GM12878 (cell line): ENCODE measurements around the gene RNF166. TPM values are rescaled to one million over a fixed set of nuclear protein-coding genes. Genes with fewer than 3 reads are reported as not detected.

Experiments used
- ATAC-seq: fragments of 200-7000 bp; cut with Tn5 transposase; 3 replicates; pipeline ENCODE4 v1.9.1; 2020; ENCODE audit warnings: mild to moderate bottlenecking, moderate library complexity
- BruUV-seq: library from RNA; stranded (reverse); fragments of 400-500 nt; replicated peaks from 2 replicates; lab custom pipeline; 2021; lab: Mats Ljungman, UMichigan
- CTCF ChIA-PET: fragments of 300-600 bp; sonication (Branson Sonifier 250); formaldehyde crosslinking; extraction: SDS; loops from one replicate; lab custom pipeline; 2021; ENCODE audit warnings: inconsistent platforms; lab: Yijun Ruan, JAX
- POLR2A ChIA-PET: fragments of 350-600 bp; formaldehyde crosslinking; extraction: SDS; loops from one replicate; lab custom pipeline; 2021; ENCODE audit warnings: inconsistent platforms; lab: Charles Lee
- RAD21 ChIA-PET: fragments of 300-600 bp; sonication (Branson Sonifier 250); formaldehyde crosslinking; loops from one replicate; lab custom pipeline; 2023; ENCODE audit warnings: antibody characterized with exemption; ENCODE audit not compliant: unreplicated experiment; lab: Charles Lee
- SMC1A ChIA-PET: fragments of 300-600 bp; sonication (Branson Sonifier 250); formaldehyde crosslinking; loops from one replicate; lab custom pipeline; 2023; ENCODE audit not compliant: unreplicated experiment, uncharacterized antibody; lab: Charles Lee
- DNase-seq: peaks from one replicate; pipeline ENCODE4 v3.0.0-alpha.2; 2011; ENCODE audit warnings: low read depth, low spot score
- FAIRE-seq: peaks from 3 replicates; lab custom pipeline; 2011; peaks lifted over from hg19 to GRCh38; lab: Jason Lieb, UNC
- H2AFZ ChIP-seq: 2 replicates; pipeline ENCODE4 v1.6.0; 2011; ENCODE audit warnings: low read depth, low read length, control low read depth; ENCODE audit not compliant: control insufficient read depth
- H3K27ac ChIP-seq: 2 replicates; pipeline ENCODE4 v1.5.1; 2011; ENCODE audit warnings: control low read depth; ENCODE audit not compliant: control insufficient read depth, insufficient read depth
- H3K27me3 ChIP-seq, 2 experiments: replicated peaks in 1 of 2; 2 replicates each; pipeline versions ENCODE4 v1.6.0 to v1.6.1; 2011; ENCODE audit warnings: low read length in 1 of 2; ENCODE audit not compliant: control insufficient read depth in 2 of 2, insufficient read depth in 2 of 2
- H3K36me3 ChIP-seq, 2 experiments: 2 replicates each; pipeline ENCODE4 v1.5.1; 2011; ENCODE audit warnings: low read length in 1 of 2; ENCODE audit not compliant: control insufficient read depth in 2 of 2, insufficient read depth in 2 of 2
- H3K4me1 ChIP-seq: 2 replicates; pipeline ENCODE4 v1.6.1; 2011; ENCODE audit warnings: mild to moderate bottlenecking, low read length, moderate library complexity, mixed read lengths; ENCODE audit not compliant: control insufficient read depth, insufficient read depth
- H3K4me2 ChIP-seq: 2 replicates; pipeline ENCODE4 v1.6.0; 2011; ENCODE audit warnings: control low read depth; ENCODE audit not compliant: control insufficient read depth, insufficient read depth
- H3K4me3 ChIP-seq: fragments of 200-600 bp; sonication (generic); 2 replicates; pipeline ENCODE4 v1.5.1; 2016
- H3K79me2 ChIP-seq: 2 replicates; pipeline ENCODE4 v1.6.0; 2011; ENCODE audit warnings: low read length; ENCODE audit not compliant: control insufficient read depth, insufficient read depth
- H3K9ac ChIP-seq: 2 replicates; pipeline ENCODE4 v1.8.0; 2011; ENCODE audit warnings: low read length, control low read depth, mixed read lengths; ENCODE audit not compliant: control insufficient read depth, insufficient read depth
- H3K9me3 ChIP-seq: replicated peaks from 3 replicates; pipeline ENCODE4 v1.5.1; 2011; ENCODE audit warnings: mild to moderate bottlenecking, low read length; ENCODE audit not compliant: control insufficient read depth, insufficient read depth
- H4K20me1 ChIP-seq: 2 replicates; pipeline ENCODE4 v1.6.0; 2011; ENCODE audit not compliant: control insufficient read depth, insufficient read depth
- ATF3 ChIP-seq: IDR thresholded peaks from 2 replicates; pipeline ENCODE4 v1.6.1; 2011; ENCODE audit warnings: low read depth, mild to moderate bottlenecking, low read length, moderate library complexity, borderline replicate concordance; ENCODE audit errors: extremely low read depth
- CEBPB ChIP-seq, 2 experiments: fragments of 150-350 bp in 1 of 2; IDR thresholded peaks; 2 replicates each; pipeline ENCODE4 v1.6.1; 2012 to 2014; ENCODE audit warnings: low read depth in 2 of 2, low read length in 2 of 2, borderline replicate concordance in 1 of 2, inconsistent platforms in 1 of 2
- EED ChIP-seq: sonication (generic); IDR thresholded peaks from 2 replicates; pipeline ENCODE4 v1.6.1; 2016; ENCODE audit warnings: antibody characterized with exemption, low read depth
- MTA3 ChIP-seq: IDR thresholded peaks from 2 replicates; pipeline ENCODE4 v1.6.1; 2012; ENCODE audit warnings: low read length, inconsistent platforms, borderline replicate concordance
- PRDM15 ChIP-seq: fragments of 450-650 bp; formaldehyde crosslinking; IDR thresholded peaks from 2 replicates; pipeline ENCODE4 v1.4.0; 2020; ENCODE audit warnings: mild to moderate bottlenecking, moderate library complexity
- SIX5 ChIP-seq: IDR thresholded peaks from 2 replicates; pipeline ENCODE4 v1.6.1; 2011; ENCODE audit warnings: mild to moderate bottlenecking, low read depth, low read length, moderate library complexity; ENCODE audit not compliant: severe bottlenecking
- WGBS: methylation state at CpG from one replicate; pipeline ENCODE4 v1.1.6; 2016; ENCODE audit warnings: low lambda C conversion rate; ENCODE audit not compliant: insufficient replicate concordance, insufficient coverage; ENCODE audit errors: missing lambda C conversion rate; 5-methylcytosine and 5-hydroxymethylcytosine counted together
- in situ Hi-C: fragments of 300-500 bp; cut with MboI; formaldehyde crosslinking; loops from 9 replicates; pipeline ENCODE4 v1.14.3; 2018; ENCODE audit warnings: mixed read lengths
- intact Hi-C: fragments of 100-400 bp; cut with micrococcal nuclease; formaldehyde crosslinking; loops from one replicate; pipeline ENCODE4 v1.14.2; 2022; ENCODE audit not compliant: unreplicated experiment
- polyA plus RNA-seq, 11 experiments: library from polyadenylated mRNA; depleted of rRNA in 4 of 11; unstranded in 6 of 11; stranded (reverse) in 5 of 11; fragments of >200 nt; fragmentation: Nextera tagmentation in 4 of 11; fragmentation: Illumina TruSeq in 1 of 11; extraction: Ambion mirVana in 4 of 11; extraction: Trizol in 1 of 11; gene quantifications; 1 replicate in 1 of 11; 2 replicates in 10 of 11; pipeline versions ENCODE4 v1.2.1 to v1.2.3, GENCODE V29; 2011 to 2016; ENCODE audit warnings: inconsistent platforms in 2 of 11, missing spikeins in 2 of 11, low read depth in 1 of 11
- total RNA-seq, 4 experiments: library from RNA; depleted of rRNA in 3 of 4; stranded (reverse); fragments of >200 nt in 3 of 4; fragmentation: Illumina TruSeq in 1 of 4; extraction: Trizol in 1 of 4; gene quantifications; 2 replicates each; pipeline versions ENCODE4 v1.2.1 to v1.2.3, GENCODE V29; 2013 to 2021

The RNF166 gene
- total and polyA plus RNA-seq, 10 of the 15 experiments (the other 5 are each of a cell fraction or from before 2014, with no cell fraction given) = 0.48 to 32.8 (median 12.1) TPM

- TF ChIP-seq MTA3 (no peak), PRDM15 (no peak), ATF3 (no peak), CEBPB (IDR thresholded peaks at IDR 0.05; ENCODE audit: borderline replicate concordance in 1 of 2, low read depth in 2 of 2, low read length in 2 of 2) (no peak)
Measured at GRCh38 chr16:88653101-88653500, 53.1 kb downstream of the RNF166 start (continued).

DNA sequence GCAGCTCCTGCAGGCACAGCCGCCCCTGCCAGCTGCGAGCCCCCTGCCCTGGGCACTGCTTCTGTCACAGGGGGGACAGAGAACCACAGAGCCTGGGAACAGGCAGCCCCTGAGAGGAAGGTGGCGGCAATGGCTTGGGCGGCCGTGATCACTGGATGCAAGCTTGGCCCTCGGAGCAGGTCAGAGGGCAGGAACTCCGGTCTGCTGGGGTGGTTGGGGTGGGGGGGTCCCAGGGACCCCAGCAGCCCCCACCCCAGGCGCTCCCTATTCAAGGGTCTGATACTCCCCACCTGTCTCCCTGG, 53.5 kb downstream of the RNF166 start:
- ChIA-PET RAD21 (interaction anchor here (1.1 kb wide), 1 partner anchor 52 kb away, joined by 3 read pairs; no protein-coding TSS in a partner anchor), CTCF (interaction anchor here (1.3 kb wide), 1 partner anchor 48 kb away, joined by 6 read pairs; no protein-coding TSS in a partner anchor), POLR2A (interaction anchor here (1.1 to 1.3 kb wide), 3 partner anchors 10 to 19 kb away, joined by 3 to 6 read pairs (median 4); partner anchors contain the start of gene MVD), SMC1A (no interaction called here)
- intact Hi-C loops (loop anchor here (5.0 kb wide), 1 partner anchor 160 kb away; the partner anchor contains the start of gene APRT), in situ Hi-C loops (no loop called here)
- BruUV-seq = no TSS peak
- Histone ChIP-seq H3K4me3 (no peak overlapping the region), H3K27ac (no peak overlapping the region), H3K9me3 (no peaks in the 10 kb centered on the region), H3K4me2 (no peak overlapping the region), H3K27me3 (no peaks in the 10 kb centered on the region), H3K4me1 (peaks cover 21% of the 10 kb centered on the region), H3K9ac (no peak overlapping the region), H3K36me3 (peaks cover 2 to 12% of the 10 kb centered on the region in 2 experiments), H3K79me2 (peaks cover 29% of the 10 kb centered on the region), H4K20me1 (no peaks in the 10 kb centered on the region; the same call in 1 of the 2 replicates)
- no peak for FAIRE-seq
- no peak for ATAC-seq
- no peak for DNase-seq
- TF ChIP-seq EED (no peak), SIX5 (no peak)
- TF ChIP-seq, all 136 proteins: peak for 0
- 74% methylated on average over 6 of the region's 8 CpGs for WGBS
- H2AFZ ChIP-seq = no peak overlapping the region
